HG02798 (cell line): ENCODE measurements around the gene LY6G6C.

Experiments used
- ATAC-seq: cut with Tn5 transposase; IDR thresholded peaks from one replicate; pipeline ENCODE4 v1.9.1; 2021; ENCODE audit warnings: mild to moderate bottlenecking; ENCODE audit not compliant: unreplicated experiment, poor library complexity

Gene LY6G6C

DNA sequence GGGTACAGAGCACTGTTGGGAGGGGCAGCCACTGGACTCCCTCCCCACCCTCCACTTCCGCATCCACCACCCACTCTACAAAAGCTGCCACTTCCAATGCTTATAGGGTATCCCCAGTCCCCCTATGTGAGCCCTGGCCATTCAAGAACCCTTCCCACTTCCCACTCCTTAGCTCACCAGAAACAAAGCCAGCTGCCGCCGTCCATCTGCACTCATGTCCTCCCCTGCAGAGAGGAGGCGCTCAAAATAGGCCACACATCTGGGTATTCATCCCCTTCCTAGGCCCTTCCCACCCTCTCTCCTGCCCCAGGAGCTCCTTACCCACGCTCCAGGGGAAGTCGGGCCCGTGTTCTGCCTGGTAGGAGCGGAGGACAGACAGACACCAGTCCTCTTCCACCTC lies 34.2 kb downstream of the LY6G6C start:
- no peak for ATAC-seq

DNA sequence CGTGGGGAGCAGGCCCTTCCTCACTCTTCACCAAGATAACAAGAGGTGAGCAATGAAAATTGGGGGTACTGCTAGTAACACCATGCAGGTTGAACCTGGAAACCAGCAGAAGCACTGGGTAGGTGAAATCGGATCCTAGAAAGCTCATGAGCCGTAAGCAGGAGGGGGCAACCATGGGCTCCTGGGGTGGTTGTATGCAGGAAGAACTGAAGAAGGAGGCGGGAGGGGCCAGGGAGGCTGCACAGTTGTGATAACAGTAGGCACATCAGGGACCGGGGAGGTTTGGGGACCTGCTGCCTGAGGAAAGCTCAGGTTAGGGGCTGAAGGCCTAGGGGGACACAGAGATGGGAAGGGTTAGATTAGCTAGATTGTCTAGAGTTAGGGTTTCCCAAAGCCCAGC lies 35.1 kb downstream of the LY6G6C start:
- ATAC-seq = no peak

DNA sequence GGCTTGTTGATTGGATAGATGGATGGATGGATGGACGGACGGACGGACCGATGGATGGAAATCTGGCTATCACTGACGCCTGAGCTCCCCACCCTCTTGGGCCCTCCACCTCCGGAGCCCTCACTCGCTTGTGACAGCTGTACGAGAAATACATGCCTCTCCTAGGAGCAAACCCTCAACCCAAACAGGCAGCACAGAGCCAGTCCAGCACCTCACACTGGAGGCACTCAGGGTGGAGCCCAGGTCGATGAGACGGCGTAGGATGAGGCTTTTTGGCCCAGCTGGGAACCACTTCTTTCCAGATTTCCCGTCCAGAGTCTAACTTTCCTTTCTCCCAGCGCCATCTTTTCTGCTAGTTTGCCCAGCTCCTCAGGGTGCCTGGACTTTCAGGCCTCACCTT lies 38.0 kb downstream of the LY6G6C start:
- no peak for ATAC-seq

DNA sequence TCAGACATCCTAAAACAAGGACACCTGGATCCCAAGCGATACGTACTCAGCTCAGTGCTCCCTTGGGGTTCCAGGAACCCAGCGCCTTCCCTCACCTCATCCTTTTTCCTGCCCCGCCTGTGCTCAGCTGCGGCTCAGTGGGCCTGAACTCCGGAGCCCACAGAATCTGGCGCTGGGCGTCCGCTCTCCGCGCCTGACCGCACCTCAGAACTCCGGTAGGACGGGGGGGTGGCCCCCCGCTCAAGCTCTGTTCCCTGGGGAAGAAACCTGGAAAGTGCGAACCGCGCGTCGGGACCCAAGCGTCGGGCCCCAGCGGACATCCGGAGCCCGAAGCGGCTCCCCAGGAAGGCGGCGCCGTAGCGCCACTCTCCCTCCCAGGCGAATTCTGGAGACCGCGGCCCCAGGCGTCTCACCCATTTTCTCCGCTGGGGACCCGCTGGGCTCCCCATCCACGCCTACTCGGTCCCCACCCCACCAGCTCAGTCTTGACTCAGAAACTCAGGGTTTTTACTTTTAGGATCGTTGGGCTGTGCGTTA lies 40.3 kb downstream of the LY6G6C start:
- peak; percentile 33 for ATAC-seq

DNA sequence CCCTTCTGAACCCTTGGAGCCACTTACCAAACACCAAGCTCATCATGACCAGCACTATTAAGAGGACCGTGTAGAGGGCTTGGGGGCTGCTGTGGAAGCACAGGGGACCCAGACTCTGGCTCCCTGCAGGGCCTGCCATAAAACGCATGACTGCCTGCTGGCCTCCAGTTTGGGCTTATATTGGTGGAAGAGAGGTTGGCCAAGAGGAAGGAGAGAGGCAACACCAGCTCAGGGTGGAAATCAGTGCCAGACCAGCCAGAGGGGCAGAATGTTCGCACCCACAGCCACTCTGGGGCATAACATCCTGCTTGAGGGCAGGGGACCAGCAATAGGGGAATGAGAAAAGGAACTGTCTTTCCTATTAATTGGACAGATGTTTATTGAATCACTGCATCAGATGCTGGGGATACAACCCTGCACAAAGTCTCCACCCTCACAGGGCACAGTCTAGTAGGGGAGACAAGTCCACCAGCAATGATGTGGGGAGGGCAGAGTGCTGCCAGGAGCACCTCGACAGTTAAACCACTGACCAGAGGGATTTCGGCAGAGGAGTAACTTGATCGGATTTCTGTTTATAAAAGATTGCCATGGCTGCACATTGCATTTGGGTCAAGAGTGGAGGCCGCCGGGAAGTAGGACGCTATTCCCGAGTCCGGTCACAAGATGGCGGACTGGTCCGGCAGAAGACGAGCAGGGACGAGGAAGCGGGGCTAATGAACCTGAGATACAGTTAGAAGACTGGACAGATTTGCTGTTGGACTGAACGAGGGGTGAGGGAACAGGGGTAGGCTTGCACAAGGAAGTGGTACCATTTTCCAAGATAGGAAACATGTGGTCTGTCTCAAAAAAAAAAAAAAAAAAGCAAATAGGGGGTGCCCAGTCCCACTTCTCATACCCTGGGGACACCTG lies 41.1 kb downstream of the LY6G6C start, which contains the start of gene LY6G5C:
LY6G5C (minus strand) TSS at position 842 of the 909 bp plus-strand sequence; CDS start at position 148, 694 bp downstream.
- ATAC-seq = peak; percentile 54

DNA sequence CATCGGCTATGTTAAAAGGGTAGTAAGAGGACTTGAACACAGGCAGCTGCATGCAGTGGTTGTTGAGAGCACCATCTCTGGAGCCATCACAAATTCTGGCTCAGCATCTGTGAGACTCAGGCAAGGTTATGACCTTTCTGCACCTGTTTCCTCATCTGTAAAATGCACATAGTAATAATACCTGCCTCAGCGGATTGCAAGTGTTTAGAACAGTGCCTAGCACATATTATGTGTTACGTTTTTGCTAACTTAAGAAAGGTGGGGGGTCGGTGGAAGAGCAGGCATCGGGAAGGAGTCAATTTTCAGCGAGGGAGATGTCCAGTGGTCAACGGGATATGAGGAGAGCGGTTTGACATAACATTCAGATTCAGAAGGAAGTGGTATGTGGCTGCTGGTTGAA lies 43.6 kb downstream of the LY6G6C start:
- no peak for ATAC-seq

DNA sequence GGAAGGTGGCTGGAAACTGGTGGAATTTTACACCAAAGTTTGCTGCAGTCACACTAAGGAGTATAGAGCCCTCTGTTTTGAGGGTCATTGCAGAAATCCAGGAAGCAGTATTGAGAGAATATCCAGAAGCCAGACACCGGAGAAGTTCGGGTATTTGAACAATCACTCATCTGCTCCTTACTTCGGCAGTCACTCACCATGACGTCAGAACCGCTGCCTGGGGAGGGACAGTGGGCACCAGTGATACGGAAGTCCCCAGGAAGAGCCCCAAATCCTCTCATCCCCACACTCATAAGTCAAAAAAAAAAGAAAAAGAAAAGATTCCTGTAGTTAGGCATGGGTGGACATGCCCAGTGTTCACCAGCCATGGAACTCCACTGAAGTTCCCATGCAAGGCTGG lies 44.6 kb downstream of the LY6G6C start:
- no peak for ATAC-seq

DNA sequence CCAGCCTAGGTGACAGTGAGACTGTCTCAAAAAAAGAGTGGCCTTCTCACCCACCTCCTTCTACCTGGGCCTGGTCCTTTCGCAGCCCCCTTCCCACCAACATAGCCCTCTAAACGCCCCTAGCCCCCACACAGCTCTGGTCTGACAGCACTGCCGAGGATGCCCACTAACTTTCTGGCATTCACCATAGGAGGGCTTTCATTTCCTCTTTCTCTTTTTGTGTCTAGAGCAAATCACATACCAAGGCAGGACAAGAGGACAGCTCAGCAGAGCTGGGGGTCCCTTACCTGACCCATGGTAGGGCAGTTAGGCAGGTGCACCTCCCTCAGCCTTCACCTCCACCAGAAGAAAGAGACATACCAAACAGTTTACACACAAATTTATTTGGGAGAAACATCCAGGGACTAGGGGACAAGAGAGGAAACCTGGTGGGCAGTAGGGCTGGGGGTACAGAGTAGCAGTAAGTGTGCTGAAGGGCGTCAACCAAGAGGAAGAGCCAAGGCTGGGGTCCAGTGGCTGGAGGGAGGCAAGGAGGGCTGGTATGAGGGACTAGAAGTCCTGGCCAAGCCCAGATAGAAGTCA lies 45.1 kb downstream of the LY6G6C start:
- ATAC-seq = no peak

DNA sequence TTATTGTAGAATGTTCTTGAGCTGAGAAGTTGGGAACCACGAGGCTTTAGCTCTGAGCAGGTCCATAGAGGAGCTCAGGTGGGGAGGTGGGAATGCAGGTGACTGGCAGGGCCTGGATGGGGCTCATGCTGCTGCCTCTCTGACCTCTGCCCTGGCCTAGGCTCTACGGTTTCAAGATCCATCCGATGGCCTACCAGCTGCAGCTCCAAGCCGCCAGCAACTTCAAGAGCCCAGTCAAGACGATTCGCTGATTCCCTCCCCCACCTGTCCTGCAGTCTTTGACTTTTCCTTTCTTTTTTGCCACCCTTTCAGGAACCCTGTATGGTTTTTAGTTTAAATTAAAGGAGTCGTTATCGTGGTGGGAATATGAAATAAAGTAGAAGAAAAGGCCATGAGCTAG lies 51.9 kb downstream of the LY6G6C start, which contains the start of gene LY6G5B:
LY6G5B (plus strand) TSS at position 301 of the 400 bp plus-strand sequence. CDS start 975 bp downstream, outside the sequence.
- no peak for ATAC-seq
